ENCODE measurements around the gene UBE3D. TPM values are rescaled to one million over a fixed set of nuclear protein-coding genes. Genes with fewer than 3 reads are reported as not detected.

Gene UBE3D
- total and polyA plus RNA-seq, 2 of the 4 experiments (the other 2 are of a cell fraction) = 3.2 to 6.3 TPM

- Histone ChIP-seq H2AFZ (replicated peaks; ENCODE audit: low read length, poor library complexity) (no peak overlapping the region), H3K4me2 (ENCODE audit: low read depth, low read length) (no peak overlapping the region), H2AK9ac (replicated peaks; ENCODE audit: low read depth, low read length, poor library complexity) (no peak overlapping the region), H3K9me3 (ENCODE audit: control insufficient read depth, insufficient read depth, low read length) (no peaks in the 10 kb centered on the region), H3K4me3 (ENCODE audit: insufficient read depth, low read depth, low read length) (no peak overlapping the region), H4K5ac (ENCODE audit: low read depth, low read length) (no peak overlapping the region), H3K23ac (ENCODE audit: low read depth, low read length) (peak overlapping the region; percentile 23; the same call in 1 of the 2 replicates), H3K9ac (ENCODE audit: low read depth, low read length) (no peak overlapping the region), H3K4ac (ENCODE audit: low read depth, low read length) (no peak overlapping the region), H2BK20ac (ENCODE audit: low read depth, low read length) (no peak overlapping the region), H4K8ac (ENCODE audit: low read depth in 2 of 2, low read length in 2 of 2) (no peak overlapping the region), H3K4me1 (ENCODE audit: control insufficient read depth, insufficient read depth, low read length) (no peaks in the 10 kb centered on the region), H3K79me1 (ENCODE audit: low read depth in 1 of 2, low read length in 2 of 2) (peaks cover 16 to 31% of the 10 kb centered on the region in 2 experiments; a peak in 3 of 4 replicates), H3K18ac (ENCODE audit: low read depth, low read length) (no peak overlapping the region), H3K14ac (replicated peaks; ENCODE audit: low read depth, low read length) (no peak overlapping the region), H2AK5ac (ENCODE audit: low read depth, low read length) (no peak overlapping the region), H3K56ac (ENCODE audit: extremely low read depth, insufficient read depth, low read length) (no peak overlapping the region), H3K27me3 (ENCODE audit: control insufficient read depth, insufficient read depth, low read length) (no peaks in the 10 kb centered on the region), H2BK15ac (ENCODE audit: low read depth, low read length) (no peak overlapping the region), H4K20me1 (ENCODE audit: insufficient read depth, low read length) (no peaks in the 10 kb centered on the region), H3K27ac (ENCODE audit: insufficient read depth, low read length) (no peak overlapping the region), H3K36me3 (ENCODE audit: control insufficient read depth, insufficient read depth, low read length) (no peaks in the 10 kb centered on the region), H2BK120ac (ENCODE audit: low read depth, low read length) (no peak overlapping the region), H4K91ac (ENCODE audit: insufficient read depth, low read depth, low read length) (no peak overlapping the region), H2BK5ac (ENCODE audit: low read depth, low read length, poor library complexity, severe bottlenecking) (no peak overlapping the region), H3K9me1 (ENCODE audit: insufficient read depth, low read length) (no peaks in the 10 kb centered on the region)
- in situ Hi-C loops (cut with MboI; ENCODE audit: low sequenced_read_pairs) (loop anchor here (25.0 kb wide), 1 partner anchor 709 kb away; the partner anchor contains the start of gene TPBG), dilution Hi-C loops (cut with HindIII; ENCODE audit: low sequenced_read_pairs, unreplicated experiment) (loop anchor here (25.0 kb wide), 1 partner anchor 441 kb away; the partner anchor contains the start of gene PRSS35), intact Hi-C loops (cut with micrococcal nuclease) (no loop called here)
- no peak for TF ChIP-seq MAFK (IDR thresholded peaks at IDR 0.05; ENCODE audit: low read depth, low read length)
- TF ChIP-seq FOS (IDR thresholded peaks at IDR 0.05; ENCODE audit: low read depth, low read length) = no peak
- no peak for TF ChIP-seq RCOR1 (IDR thresholded peaks at IDR 0.05; ENCODE audit: insufficient replicate concordance, low read length)
- TF ChIP-seq BHLHE40 (IDR thresholded peaks at IDR 0.05; ENCODE audit: low read depth, low read length) = no peak
- no peak for TF ChIP-seq MXI1 (IDR thresholded peaks at IDR 0.05; ENCODE audit: borderline replicate concordance, low read depth, low read length)
- no peak for TF ChIP-seq ELK1 (IDR thresholded peaks at IDR 0.05; ENCODE audit: borderline replicate concordance, low read depth, low read length)
- no peak for TF ChIP-seq POLR2A (IDR thresholded peaks at IDR 0.05; ENCODE audit: low read depth, low read length)
- TF ChIP-seq RAD21 (IDR thresholded peaks at IDR 0.05; ENCODE audit: low read length) = no peak
- no peak for TF ChIP-seq CTCF (conservative IDR thresholded peaks at IDR 0.05; ENCODE audit: low read depth, low read length)
- no peak for TF ChIP-seq MAZ (IDR thresholded peaks at IDR 0.05; ENCODE audit: borderline replicate concordance, low read depth, low read length)
- no peak for TF ChIP-seq RFX5 (IDR thresholded peaks at IDR 0.05; ENCODE audit: low read depth, low read length)
- no TSS peak for BruUV-seq (replicated peaks)
- DNase-seq (no peak), ATAC-seq (ENCODE audit: low read depth) (no peak)
- POLR2A ChIA-PET (ENCODE audit: unreplicated experiment) = no interaction called here
- CTCF ChIA-PET = no interaction called here
- 90% methylated on average over 4 of the region's 4 CpGs; no CpG with 5 or more reads in 1 of the 2 experiments for WGBS, 2 experiments (ENCODE audit: extremely low coverage in 2 of 2, insufficient read length in 1 of 2)
Observed at GRCh38 chr6:83071023-83071422, 5.4 kb upstream of the UBE3D start.

Data from IMR-90 (cell line).